GM18870 (cell line): Measurements from ENCODE around the gene TMEM51.
"Not testable (repeated sequence)": the region's sequence is repeated elsewhere in the genome, so short reads cannot be mapped to it uniquely, and the experiment has no call there.

Experiments used
- ATAC-seq: cut with Tn5 transposase; IDR thresholded peaks from one replicate; pipeline ENCODE4 v1.9.1; 2021; ENCODE audit warnings: moderate library complexity; ENCODE audit not compliant: unreplicated experiment

TMEM51 gene

DNA sequence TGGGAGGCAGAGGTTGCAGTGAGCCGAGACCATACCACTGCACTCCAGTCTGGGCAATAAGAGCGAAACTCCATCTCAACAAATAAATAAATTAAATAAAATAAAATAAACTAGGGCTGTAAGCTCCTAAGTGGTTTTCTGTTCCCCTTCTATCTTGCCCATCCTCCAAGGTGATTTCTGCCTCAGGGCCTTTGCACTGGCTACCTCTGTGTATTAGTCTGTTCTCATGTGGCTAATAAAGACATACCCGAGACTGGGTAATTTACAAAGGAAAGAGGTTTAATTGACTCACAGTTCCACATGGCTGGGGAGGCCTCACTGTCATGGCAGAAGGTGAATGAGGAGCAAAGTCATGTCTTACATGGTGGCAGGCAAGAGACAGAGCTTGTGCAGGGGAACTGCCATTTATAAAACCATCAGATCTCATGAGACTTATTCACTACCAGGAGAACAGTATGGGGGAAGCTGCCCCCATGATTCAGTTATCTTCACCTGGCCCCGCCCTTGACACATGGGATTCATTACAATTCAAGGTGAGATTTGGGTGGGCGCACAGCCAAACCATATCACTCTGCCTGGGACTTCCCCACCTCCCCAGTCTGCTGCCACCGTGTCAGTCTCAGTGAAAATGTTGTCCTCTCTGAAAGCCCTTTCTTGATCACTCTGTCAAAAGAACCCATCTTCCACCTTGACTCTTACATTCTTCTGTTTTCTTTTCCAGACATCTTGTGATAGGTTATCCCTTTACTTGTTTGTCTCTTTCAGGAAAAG is 22.0 kb downstream of the TMEM51 start:
- not testable (repeated sequence) for ATAC-seq

DNA sequence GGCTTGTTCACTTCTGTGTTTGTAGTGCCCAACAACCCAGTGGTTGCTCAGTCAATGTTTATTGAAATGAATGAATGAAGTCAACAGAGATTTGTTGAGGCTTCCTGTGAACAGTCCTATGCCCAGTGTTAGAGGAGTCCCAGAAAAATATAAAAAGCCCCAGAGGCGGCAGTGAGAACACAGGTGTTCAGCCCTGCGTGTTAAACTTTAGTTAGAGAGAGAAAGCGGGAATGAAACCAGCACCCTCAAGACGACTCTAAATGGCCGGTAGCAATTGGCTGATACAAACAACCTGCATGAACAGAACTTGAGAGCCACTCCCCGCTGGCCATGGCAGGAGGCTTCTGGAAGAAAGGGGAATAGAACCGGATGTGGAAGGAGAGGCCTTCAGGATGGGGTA is 22.6 kb downstream of the TMEM51 start:
- no peak for ATAC-seq

- no peak for ATAC-seq
Measured at GRCh38 chr1:15176898-15177665, 23.5 kb downstream of the TMEM51 start.

DNA sequence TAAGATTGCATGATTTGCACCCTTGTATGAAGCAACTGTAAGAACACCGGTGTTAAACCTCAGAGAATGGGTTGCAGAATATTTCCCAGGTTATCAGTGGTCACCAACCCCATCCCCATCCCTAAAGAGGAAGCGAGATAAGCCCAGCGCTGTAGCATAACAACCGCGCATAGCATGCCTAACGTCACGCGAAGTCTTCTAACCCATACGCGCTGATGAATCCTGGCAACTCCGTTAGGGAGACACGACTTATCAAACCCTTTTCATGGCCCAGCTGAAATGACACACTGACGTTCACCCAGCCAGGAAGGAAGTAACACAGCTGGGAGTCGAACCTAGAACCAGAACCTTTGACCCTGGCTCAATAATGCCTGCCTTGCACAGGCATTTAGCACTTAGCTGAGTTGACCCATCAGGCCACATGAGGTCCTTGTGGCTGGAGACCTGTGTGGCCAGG is 24.2 kb downstream of the TMEM51 start:
- no peak for ATAC-seq

DNA sequence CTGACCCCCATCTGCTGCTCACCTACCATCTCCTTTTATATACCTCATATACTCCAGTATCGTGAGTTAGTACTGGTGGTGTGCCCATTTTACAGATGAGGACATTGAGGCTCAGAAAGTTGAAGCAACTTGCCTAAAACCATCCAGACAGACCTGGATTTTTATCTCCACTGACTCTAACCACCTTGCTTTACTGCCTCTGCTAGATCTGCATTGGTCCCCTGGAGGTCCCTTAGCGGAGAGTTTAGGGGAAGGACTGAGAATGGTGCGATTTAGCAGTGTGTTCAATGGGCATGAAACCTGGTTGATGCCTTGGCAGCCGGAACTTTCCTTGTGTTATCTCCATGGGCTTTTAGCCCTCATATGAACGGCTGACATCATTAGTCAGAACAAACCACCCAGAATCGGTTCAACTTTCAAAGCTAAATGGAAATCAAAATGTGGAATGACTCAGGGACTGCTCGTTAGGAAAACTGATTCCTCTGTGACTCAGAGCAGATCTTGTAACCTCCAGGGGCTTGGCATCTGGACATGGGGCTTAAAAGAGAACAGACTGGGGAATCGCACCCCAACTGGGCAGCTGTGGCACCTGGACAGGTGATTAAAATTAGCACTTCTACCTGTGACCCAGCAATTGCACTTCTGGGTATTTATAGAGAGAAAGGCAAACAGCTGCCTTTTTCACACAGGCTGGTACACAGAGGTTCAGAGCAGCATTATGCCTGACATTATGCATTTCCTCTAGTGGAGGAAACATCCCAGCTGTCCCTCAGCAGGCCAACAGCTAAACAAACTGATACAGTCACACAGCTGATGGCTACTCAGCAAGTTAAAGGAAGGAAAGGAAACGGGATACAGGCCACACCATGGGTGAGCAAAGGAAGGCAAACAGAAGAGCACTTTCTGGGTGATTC is 25.3 kb downstream of the TMEM51 start:
- ATAC-seq, result no peak

DNA sequence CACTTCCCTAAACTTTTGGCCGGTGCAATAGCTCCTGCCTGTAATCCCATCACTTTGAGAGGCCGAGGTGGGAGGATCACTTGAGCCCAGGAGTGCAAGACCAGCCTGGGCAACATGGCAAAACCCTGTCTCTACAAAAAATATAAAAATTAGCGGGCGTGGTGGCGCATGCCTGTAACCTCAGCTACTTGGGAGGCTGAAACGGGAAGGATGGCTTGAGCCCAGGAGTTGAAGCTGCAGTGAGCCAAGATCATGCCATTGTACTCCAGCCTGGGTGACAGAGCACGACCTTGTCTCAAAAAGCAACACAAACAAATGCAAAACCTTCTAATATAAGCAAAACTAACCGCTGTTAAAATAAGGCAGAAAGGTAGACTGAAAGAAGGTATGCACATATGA is 25.9 kb downstream of the TMEM51 start:
- no peak for ATAC-seq

GRCh38 chr1:15180189-15180588 is 26.6 kb downstream of the TMEM51 start:
- ATAC-seq, result no peak

GRCh38 chr1:15180945-15181523 is 27.5 kb downstream of the TMEM51 start:
- no peak for ATAC-seq

DNA sequence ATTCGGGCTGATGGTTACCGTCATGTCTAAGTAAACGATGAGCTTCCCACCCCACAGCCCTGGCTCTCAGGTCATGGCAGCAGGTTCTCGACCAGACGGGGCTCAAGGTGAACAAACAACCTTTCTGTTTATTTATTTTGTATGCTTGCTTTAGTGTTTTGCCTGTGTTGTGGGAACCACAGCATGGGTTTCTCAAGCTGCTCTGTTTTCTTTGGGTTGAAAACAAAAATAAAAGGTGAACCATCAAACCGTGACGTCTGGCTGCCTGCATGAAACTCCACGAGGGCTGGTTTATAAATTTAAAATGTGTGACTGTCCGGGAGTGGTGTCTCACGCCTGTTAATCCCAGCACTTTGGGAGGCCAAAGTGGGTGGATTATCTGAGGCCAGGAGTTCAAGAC is 28.0 kb downstream of the TMEM51 start:
- ATAC-seq, result no peak

DNA sequence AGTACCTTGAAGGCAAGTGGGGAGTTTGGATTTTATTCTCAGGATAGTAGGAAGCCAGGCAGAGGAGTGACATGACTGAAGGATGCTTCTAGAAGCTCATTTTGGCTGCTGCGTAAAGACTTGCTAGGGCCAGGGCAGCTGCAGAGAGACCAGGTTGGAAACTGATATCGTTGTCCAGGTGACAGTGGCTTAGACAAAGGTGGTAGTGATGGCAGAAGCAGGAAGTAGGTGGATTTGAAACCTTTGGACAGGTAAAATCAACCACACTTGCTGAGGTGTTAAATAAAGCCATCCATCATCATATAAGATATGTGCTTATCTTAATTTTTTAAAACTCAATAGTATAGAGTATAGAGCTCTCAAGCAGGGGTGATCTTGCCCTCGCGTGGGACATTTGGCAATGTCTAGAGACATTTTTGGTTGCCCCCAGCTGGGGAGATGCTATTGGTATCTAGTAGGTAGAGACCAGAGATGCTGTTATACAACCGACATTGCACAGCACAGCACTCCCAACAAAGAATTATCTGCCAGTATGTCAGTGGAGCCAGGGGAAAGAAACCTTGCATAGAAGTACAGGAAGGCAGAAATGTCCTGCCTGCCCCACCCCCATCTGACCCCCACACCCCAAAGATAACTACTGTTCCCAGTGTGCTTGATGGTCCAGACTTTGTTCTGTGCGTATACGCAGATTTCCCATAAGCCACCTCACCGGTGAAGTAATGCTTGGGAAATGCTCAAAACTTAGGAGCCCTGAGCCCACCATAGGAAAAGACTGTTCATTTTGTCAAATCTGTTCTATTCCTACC is 31.1 kb downstream of the TMEM51 start:
- ATAC-seq, result no peak

GRCh38 chr1:15185617-15186016 is 32.1 kb downstream of the TMEM51 start:
- ATAC-seq, result no peak

GRCh38 chr1:15186073-15186845 is 32.7 kb downstream of the TMEM51 start:
- no peak for ATAC-seq

DNA sequence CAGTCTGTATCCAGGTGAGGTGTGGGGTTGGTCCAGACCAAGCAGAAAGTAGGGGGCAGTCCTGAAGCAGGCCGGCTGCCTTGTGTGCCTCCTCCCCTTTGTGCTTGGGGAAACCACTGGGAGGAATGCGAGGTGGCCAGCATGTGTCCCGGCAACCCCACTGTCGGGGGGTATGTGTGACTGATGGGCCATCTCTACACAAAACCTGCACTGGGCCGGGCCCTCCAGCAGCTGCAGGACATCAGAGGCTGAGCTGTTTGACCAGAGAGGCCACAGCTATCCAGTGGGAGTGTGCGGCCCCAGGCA is 33.3 kb downstream of the TMEM51 start:
- ATAC-seq, result no peak

DNA sequence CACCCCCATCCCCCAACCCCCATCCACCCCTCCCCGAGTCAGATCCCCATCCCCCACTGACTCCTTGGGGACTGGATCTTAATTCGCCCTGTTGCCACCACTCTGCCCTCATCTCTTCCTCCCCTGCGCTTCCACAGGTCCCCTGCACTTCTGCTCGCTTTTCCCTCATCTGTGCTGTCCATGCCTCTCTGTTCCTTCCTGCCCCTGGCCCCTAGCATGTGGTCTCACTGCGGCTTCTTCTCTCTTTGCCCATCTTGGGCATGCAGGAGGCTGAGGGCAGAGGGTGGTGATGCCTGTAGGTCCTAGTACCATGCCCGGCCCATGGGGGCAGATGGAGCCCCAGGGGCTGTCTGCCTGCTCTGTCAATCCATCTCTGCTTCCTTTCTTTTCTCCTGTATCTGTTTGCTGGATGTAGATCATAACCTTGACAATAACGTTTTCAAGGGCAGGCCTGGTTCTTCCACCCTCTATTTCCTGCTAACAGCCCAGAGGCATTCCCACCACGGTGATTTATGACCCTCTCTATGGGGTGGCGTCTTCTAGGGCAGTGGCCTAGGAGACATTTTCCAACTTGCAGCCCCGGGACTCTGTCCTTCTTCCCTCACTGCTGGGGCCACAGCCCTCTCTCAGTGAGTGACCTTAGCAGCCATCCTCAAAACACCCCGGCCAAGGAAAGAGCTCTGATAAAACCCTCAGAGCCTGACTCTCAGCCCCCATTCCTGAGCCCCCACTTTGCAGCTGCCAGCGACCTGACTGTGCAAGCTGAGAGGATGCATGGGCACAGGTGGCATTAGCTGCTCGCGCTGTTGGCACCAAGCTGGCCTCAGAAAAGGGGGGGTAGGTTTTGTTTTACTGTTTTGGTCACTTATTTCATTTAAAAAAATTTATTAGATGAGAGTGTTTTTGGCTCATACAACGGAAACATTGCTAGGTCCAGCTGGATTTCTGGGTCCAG is 33.9 kb downstream of the TMEM51 start:
- no peak for ATAC-seq

DNA sequence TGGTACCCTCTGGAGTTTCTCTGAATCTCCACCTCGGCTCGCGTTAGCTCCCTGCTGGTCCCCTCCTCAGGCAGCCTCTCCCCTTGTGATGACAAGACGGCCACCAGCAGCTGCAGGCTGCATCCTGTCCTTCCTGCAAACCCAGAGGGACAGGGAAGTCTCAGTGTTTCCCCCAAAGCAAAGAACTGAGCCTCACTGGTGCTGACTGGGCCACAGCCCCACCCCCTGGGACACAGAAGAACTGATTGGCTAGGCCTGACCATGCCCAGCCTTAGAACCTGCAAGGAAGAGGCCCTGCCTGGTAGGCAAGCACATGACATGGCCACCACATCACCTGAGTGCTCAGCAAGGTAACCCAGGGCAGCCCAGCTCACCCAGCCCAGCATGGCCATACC is 34.6 kb downstream of the TMEM51 start:
- no peak for ATAC-seq

DNA sequence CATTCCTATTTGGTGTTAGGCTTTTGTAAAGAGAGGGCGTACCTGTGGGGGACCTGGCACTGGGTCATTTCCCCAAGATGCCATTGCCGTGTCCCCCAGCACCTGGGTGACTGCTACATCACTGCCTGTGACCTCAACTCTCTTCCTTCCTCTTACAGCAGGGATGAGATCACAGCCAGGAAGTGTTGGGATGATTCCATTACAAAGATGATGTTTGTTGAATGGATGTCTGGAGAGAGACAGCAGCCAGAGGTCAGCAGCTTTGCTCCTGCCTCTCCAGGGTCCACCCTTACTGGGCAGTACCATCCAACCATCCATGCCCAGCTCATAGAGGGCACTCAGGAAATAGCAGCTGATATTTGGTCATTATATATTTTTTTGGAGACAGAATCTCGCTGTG is 35.1 kb downstream of the TMEM51 start:
- ATAC-seq, result no peak

- no peak for ATAC-seq
Measured at GRCh38 chr1:15189692-15190370, 36.3 kb downstream of the TMEM51 start.

DNA sequence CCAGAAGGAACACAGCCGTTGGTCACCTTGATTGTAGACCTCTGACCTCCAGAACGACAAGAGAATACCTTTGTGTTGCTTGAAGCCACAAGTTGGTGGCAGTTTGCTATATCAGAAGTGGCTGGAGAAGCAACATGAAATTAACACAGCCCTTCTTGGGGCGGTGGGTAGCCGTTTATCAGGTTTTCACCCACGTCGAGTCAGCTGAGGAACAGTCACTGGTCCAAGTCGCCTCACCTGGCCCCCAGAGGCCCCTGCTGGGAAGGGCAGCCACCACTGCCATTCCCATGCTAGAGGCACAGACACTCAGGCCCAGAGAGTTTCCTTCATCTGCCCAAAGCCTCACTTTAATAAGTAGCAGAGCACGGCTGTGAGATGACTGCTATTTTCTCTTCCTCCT is 37.7 kb downstream of the TMEM51 start:
- ATAC-seq, result no peak
